NCI-H2107 (cell line): Measurements from ENCODE around the gene SLC25A10.
"Not testable (repeated sequence)": the region's sequence is repeated elsewhere in the genome, so short reads cannot be mapped to it uniquely, and the experiment has no call there.

Experiments used
- DNase-seq: peaks from one replicate; lab custom pipeline; 2025; lab: John Stamatoyannopoulos, UW

The SLC25A10 gene, protein sequence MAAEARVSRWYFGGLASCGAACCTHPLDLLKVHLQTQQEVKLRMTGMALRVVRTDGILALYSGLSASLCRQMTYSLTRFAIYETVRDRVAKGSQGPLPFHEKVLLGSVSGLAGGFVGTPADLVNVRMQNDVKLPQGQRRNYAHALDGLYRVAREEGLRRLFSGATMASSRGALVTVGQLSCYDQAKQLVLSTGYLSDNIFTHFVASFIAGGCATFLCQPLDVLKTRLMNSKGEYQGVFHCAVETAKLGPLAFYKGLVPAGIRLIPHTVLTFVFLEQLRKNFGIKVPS

DNA sequence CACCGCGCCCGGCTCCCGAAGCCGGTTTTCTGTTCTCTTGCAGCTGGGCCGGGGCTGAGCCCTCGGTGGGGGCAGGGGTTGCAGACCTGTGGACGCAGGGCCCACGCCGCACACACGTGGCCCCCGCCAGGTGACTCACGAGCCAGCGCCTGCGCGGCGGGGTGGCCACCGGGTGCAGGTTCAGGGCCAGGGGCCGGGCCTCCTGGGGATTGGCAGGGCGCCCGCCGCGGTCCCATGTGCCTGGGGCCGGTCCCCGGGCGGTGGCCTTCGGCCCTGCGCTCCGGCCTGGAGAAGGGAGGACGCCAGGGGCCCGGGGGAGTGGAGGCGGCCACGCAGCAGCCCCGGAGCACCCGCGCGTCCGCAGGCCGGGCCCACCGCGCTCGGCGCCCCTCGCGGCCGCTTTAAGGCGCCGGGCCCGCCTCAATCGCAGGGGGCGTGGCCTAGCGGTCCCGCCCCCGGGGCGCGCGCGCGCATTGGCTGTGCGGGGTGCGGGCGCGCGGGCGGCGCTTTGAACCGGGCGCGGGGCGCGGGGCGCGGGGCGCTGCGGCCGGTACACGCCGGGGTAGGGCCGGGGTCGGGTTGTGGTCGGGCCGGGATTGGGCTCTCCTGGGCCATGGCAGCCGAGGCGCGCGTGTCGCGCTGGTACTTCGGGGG lies at the start of gene SLC25A10:
Gene SLC25A10 (plus strand): TSS at position 471 of the 654 bp plus-strand sequence. CDS start 143 bp downstream, at position 614.
- DNase-seq, result peak; percentile 64

DNA sequence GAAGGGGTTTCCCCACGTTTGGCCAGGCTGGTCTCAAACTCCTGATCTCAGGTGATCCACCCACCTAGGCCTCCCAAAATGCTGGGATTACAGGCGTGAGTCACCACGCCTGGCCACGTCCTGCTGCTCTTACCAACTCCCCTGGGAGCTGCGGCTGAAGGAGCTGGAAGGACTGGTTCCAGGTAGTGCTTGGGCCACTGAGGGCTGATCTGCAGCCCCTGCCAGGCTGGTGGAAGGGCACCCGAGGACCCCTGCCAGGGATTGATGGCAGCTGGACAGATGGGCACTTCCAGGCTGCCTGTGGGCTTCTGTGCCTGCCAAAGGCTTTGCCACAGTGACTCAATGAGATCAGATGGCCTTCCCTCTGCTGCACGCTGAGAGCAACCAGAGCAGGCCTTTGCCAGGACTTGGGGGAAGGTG lies 48.0 kb upstream of the SLC25A10 start:
- no peak for DNase-seq

DNA sequence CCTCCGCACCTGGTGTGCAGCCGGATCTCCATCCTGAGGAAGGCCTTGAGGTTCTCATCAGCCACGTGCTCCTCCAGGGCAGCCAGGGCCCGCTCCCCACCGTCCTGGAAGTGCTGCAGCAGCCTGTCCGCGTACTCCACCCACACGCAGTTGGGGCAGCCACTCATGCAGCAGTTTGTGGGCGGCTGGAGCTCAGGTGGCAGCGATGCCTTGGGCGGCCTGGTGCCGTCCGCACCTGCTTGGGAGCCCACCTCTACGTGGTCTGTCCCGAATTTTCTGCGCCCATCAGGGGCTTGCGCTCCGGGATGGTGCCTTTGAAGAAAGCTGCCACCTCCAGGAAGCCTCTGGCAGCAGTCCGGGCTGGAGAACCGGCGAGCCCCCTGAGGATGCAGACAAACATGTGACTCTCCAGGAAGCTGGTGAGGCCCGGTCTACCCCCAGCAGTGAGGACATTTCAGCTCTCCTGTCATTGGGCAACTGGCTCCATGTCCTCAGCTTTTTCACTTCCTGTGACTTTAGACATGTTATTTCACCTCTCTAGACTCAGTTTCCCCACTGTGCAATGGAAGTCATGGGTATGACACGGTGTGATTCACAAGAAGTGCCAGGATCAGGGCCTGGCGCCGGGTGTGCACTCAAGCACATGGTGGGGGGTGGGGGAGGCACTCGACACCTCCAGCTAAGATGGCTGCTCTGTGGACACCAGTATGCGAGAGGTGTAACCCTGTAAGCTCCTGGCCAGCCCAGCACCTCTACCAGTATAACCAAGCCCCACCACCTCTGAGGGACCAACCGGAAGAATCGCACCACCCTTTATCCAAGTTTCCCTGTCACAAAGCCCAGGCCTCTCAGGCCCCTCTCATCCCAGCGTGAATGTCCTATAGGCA lies 46.6 kb upstream of the SLC25A10 start:
- DNase-seq, result no peak

DNA sequence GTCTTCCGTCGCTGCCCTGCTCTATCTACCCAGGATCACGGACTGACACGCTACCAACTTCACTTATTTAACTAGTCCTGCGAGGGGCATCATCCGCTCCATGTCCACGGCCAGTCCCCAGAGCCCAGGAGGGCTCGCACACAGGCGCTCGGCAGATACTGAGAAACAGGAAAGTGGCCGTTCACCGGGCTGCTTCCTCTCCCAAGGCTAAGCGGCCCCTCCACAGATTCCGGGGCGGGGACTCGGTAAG lies 46.1 kb upstream of the SLC25A10 start:
- DNase-seq, result no peak

DNA sequence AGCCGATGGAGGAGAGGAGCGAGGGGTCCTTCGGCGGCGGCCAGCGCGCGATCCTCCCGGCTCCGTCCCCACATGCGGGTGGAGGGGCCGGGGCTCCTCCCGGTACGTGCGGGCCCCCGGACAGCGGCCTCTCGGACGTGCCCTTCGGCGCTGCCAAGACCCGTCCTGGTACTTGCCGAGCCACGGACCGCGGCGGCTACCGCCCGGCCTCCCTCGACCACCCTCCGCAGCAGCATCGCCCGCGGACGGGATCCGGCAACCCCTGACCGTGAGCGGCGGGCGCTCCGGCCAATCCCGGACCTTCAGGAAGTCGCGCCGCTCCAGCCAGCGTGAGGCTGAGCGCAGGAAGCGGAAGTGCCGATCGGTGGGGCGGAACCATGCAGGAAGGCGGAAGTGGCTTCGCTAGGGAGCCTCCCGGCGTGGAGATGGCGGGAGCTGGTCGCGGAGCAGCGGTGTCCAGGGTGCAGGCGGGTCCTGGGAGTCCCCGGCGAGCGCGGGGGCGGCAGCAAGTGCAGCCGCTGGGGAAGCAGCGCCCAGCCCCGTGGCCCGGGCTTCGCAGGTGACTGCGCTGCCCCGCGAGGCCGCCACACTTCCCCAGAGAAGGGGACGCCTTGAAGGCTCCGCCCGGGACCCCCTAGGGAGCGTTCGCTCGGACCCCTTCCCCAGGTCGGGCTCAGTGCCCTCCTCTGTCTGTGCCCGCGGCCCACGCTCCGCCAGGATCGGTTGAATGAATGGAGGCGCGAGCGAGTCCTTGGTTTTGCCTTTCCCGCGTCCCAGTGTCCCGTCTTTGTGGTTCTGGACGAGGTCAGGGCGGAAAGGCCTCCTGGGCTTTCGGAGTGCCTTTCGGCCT lies 45.5 kb upstream of the SLC25A10 start, which contains the start of the genes CCDC137 and OXLD1:
Gene CCDC137 (plus strand): TSS at position 396 of the 850 bp plus-strand sequence. CDS start 30 bp downstream, at position 426.
Gene OXLD1 (minus strand): TSS at position 264 of the 850 bp plus-strand sequence. CDS start 28 bp downstream, at position 236.
- DNase-seq, result peak; percentile 90

DNA sequence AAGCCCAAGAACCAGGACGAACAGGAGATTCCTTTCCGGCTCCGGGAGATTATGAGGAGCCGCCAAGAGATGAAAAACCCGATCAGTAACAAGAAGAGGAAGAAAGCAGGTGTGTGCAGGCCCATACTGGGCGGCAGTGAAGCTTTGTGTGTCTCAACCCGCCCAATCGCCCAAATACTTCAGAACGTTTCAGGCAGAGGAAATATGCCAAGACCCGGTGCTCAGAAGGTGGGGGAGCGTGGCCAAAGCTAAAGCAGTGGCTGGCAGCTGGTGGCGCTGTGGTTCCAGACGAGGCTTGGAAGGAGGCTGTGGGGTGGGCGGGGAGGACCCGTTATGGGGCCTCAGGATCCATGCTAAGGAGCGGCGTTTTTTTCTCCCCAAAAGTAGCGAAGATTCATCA lies 44.3 kb upstream of the SLC25A10 start:
- no peak for DNase-seq

DNA sequence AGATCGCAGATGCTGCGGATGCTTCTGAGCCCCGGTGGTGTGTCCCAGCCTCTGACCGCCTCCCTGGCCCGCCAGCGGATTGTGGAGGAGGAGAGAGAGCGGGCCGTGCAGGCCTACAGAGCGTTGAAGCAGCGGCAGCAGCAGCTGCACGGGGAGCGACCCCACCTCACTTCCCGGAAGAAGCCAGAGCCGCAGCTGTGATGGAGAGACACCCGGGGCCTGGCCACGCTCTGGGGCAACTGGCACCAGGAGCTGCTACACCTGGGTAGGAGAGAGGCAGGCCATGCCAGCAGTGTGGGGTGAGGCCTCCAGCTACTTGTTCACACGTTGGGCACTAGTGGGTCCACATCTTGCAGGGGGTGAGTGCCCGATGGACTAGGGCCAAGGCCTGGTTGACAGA lies 39.6 kb upstream of the SLC25A10 start:
- DNase-seq, result no peak

DNA sequence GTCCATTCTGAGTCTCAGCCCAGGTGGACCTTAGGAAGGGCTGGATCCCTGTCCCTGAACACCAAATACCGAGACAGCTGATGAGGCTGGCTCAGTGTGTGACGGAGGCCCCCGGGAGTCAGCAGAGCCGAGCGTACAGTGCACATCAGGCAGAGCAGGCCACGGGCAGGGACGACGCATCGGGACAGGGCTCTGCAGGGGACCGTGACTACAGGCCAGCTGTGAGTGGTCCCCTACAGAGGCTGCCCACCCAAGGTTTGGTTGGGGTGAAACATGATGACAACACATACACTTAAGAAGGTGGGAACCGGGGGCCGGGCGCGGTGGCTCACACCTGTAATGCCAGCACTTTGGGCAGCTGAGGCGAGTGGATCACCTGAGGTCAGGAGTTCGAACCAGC lies 39.1 kb upstream of the SLC25A10 start:
- no peak for DNase-seq

DNA sequence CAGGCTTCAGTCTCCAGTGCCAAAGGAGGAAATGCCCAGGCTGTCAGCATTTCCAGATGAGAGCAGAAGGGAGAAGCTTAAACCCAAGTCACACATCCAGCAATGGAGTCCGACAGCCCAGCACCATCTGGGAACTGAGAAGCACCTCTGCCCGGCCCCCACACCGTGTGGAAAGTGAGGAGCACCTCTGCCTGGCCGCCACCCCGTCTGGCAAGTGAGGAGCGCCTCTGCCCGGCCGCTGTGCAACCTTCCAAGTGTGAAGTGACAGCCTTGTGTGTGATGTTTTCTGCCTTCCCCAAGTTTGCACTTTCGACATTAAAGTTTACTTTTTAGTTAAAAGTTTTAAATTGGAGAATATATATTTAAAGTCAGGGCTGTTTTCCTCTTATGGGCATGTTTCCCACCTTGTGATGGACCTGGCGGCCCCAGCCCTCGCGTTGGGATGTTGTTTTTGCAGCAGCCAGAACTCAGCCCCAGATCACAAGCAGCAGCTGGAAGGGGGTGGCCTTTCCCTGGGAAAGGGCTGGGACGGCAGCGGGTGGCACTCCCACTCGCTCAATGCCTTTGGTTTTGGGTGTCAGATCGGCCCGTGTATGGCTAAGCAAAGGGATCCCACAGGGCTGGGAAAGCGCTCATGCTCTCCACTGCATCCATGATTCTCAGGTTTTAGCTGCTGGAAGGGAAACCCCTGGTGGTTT lies 38.4 kb upstream of the SLC25A10 start:
- DNase-seq, result no peak

DNA sequence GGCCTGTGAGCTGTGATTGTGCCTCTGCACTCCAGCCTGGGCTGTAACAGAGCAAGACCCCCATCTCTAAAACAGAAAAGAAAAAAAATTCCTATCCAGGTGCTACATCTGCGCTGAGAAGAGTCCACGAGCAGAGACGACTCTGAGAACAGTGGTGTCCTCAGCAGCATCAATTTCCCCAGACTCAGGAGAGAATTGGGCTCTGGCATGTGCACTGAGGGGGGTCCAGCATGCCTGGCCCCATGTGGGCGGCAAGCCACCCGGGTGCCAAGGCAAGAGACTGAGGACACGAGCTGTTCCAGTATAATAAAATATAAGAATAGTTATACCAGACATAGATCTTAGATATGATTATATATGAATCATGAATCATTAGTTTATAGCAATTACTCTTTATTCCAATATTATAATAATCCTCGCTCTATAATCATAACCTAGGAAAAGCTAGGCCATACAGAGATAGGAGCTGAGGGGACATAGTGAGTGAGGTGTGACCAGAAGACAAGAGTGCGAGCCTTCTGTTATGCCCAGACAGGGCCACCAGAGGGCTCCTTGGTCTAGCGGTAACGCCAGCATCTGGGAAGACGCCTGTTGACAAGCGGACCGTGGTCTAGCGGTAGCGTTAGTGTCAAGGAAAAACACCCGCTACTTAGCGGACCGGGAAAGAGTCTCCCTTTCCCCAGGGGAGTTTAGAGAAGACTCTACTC lies 36.4 kb upstream of the SLC25A10 start:
- not testable (repeated sequence) for DNase-seq

DNA sequence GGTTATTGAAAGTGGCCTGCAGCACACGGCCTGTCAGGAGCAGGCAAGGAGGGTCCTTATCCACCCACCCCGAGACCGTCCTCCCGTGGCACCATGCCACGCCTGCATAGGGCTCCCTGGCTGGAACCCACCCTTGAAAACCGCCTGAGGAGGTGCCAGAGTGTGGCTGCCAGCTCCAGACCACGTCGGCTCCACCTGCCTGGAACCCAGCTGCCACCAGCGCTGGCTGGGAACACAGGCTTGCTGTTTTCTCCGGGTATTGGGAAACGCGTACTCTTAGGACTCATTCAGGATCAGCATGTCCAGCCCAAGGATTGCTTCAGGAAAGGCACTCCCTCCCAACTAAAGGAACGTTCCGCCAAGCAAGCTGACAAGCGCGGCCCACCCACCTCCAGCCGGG lies 35.2 kb upstream of the SLC25A10 start:
- DNase-seq, result no peak

DNA sequence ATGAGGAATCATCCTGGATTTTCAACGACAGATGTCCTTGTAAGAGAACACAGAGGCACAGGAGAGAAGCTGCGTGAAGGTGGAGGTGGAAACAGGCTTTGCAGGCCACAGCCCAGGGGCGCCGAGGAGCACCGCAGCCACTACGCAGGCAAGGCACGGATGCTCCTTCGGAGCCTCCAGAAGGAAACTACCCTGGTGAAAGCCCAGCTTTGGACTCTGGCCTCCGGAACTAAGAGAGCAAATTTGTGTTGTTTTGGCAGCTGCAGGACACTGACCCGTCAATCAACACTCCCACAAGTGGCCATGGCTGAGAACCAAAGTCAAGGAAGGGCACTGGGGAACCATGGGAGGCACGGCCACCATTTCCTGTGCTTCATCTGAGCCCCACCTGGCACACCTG lies 31.9 kb upstream of the SLC25A10 start:
- DNase-seq, result no peak

DNA sequence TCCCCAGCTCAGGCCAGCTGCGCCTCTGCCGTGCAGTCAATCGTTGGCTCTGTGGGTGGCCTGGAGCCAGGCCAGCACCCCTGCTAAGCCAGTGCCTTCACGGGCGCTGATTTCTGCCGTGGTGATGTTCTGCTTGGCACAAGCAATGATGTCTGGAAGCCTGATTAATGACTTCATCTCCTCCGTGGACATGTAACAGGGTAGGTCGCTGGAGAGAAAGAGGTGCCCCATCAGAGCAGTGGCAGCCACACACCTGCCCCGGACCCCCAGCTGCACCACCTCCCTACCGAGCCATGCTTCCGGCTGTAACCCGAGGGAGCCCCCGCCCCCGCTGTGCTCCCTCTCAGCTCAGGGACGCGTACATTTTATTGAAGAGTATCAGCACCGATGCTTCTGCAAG lies 30.4 kb upstream of the SLC25A10 start:
- peak; percentile 64 for DNase-seq

DNA sequence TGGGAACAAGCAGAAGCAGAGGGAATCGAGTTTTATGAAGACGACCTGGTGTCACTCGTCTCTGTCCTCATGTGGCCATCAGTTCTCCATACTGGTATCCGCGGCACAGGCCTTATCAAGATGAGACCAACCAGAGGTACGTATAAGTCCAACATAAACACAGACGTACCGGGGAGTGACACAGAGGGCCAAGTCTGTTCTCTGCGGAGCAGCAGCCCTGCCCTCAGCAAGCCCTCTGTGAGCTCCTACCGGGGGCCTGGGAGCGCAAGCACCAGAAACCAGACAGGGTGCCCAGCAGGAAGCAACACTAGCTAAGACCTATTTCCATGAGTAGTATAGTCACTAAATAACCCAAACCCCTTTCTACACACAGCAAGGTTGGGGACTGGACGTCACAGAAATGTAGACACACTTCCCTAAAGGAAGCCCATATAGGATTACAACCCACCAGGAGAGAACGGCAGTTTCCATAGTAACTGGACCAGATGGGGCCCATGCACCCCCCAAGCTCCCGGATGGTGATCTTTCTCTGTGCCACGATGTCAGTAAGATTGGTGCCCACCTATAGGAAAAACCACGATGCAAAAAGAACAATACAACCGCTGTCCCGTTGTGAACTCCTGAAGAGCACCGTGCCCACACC lies 29.4 kb upstream of the SLC25A10 start:
- DNase-seq, result no peak

DNA sequence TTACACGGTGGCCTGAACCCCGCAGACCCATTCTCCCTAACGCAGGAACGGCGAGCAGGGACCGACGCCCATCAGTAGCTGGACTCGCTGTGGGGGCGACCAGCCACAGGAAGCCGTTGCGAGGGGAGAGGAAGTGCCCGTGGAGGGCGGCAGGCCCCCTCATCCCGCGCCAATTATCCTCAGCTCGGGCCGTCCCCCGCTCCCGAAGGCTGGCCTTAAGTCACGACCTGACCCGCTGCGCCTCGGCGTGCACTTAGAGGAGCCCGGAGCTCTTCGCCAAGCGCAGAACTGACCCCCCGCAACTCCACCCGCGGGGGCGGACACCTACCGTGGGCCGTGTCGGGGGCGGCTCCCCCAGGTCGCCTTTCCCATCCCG lies 28.9 kb upstream of the SLC25A10 start:
- no peak for DNase-seq

DNA sequence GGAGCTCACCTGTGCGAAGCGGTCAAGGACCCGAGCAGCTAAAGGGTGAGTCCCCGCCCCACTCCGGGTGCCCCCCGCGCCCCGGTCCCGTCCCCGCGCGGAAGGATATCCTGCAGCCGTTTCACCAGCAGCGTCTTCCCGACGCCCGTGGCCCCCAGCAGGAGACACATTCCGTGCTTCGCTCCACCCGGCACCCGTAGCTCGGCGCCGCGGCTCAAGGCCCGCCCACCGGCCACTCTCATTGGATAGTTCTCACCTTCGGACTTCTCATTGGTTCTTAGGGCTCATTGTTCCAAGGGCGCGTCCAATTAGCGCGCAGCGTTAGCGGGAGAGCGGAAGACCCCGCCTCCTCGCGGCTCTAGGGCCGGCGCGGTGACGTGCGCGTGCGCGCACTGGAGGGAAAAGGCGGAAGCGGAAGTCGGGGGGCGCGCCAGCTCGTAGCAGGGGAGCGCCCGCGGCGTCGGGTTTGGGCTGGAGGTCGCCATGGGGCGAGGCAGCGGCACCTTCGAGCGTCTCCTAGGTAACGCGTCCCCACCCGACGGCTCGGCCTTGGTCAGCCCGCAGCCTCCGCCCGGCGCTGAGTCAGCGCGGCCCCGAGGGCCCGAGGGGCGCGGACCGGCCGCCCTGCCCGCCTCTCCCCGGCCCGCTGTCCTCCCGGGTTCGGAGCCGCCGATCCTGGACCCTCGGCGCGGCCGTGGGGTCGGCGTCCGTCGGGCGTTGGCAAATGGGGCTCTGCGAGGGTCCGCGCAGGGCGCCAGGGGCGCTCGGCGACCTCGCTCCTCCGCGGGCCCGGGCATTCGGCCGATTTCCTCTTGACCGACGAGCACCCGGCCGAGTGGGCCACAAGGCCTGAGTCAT lies 28.3 kb upstream of the SLC25A10 start, which contains the start of the genes ARL16 and HGS:
Gene ARL16 (minus strand): TSS at position 214 of the 858 bp plus-strand sequence. CDS start 44 bp downstream, at position 170.
Gene HGS (plus strand): TSS at position 428 of the 858 bp plus-strand sequence. CDS start 56 bp downstream, at position 484.
- DNase-seq, result peak; percentile 97

DNA sequence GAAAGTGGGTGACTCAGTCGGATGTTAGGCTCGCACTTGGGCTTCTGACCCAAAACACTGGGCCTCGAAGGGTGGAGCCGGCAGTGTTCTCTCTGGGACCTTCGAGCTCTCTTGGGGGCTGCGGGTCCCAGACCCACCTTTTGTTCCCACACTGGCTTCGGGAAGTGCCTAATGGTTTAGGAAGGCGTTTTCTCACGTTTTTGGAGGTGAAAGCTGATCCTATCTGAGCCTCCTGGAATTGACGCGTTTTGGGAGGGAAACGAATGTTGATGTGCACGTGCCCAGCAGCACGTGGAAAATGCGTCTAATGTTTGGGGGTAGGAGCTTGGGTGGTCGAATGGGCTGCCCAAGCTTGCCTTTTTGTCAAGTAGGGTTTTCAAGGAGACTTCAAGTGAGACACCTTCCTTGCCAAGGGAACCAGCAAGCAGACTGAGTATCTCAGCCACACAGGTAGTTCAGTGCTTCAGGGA lies 27.6 kb upstream of the SLC25A10 start:
- DNase-seq, result no peak

DNA sequence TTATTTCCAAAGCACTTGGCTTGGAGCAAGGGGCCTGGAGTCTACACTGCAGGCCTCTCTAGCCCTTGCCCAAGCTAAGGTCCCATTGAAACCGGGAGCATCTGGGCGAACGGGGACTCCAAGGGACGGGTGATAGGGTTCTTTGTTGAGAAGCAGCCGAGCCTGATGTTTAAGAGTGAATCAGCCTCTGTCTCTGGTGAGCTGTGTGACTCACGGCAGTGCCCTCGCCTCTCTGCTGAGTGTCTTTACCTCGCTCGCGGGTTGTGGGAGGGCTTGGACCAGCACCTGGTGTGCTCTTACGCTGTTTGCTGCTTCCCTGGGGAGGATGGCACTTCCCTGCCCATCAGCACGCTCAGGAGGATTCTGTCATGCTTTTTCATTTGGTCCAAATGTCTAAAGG lies 27.0 kb upstream of the SLC25A10 start:
- no peak for DNase-seq

DNA sequence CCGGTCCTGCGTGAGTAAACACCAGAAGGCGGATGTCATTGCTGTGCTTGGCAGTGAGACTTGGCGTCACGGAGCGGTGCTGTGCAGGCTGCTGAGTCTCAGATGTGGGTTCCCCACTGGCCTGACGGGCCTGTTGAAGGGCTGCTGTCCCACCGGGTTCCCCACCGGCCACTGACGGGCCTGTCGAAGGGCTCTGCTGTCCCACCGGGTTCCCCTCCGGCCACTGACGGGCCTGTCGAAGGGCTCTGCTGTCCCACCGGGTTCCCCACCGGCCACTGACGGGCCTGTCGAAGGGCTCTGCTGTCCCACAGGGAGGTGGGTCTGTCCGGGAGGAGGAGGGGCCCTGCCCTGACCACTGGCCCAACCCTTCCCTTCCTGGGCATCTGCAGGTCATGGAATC lies 25.5 kb upstream of the SLC25A10 start:
- no peak for DNase-seq
